ENCODE results near the gene RAD23A. TPM values are rescaled to one million over a fixed set of nuclear protein-coding genes. Genes with fewer than 3 reads are reported as not detected.

The RAD23A gene
- total RNA-seq, 1 donor from 2014 or later: 62.1 TPM

DNA sequence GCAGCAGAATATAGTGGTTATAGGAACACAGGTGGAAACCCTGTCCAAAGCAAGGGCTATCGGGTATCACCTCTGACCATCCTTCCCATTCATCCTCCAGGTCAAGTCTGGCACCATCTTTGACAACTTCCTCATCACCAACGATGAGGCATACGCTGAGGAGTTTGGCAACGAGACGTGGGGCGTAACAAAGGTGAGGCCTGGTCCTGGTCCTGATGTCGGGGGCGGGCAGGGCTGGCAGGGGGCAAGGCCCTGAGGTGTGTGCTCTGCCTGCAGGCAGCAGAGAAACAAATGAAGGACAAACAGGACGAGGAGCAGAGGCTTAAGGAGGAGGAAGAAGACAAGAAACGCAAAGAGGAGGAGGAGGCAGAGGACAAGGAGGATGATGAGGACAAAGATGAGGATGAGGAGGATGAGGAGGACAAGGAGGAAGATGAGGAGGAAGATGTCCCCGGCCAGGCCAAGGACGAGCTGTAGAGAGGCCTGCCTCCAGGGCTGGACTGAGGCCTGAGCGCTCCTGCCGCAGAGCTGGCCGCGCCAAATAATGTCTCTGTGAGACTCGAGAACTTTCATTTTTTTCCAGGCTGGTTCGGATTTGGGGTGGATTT, 2.1 kb upstream of the RAD23A start:
- peaks cover 18% of the 10 kb centered on the region for H3K9me3 Mint-ChIP-seq (ENCODE audit: unreplicated experiment)
- H3K27me3 Mint-ChIP-seq (ENCODE audit: unreplicated experiment): peaks cover 22% of the 10 kb centered on the region
- peak overlapping the region; percentile 12 for H3K4me3 Mint-ChIP-seq (ENCODE audit: unreplicated experiment)
- DNase-seq: no peak
- H3K27ac Mint-ChIP-seq (ENCODE audit: unreplicated experiment): peak overlapping the region; percentile 73
- peaks cover 22% of the 10 kb centered on the region for H3K4me1 Mint-ChIP-seq (ENCODE audit: low read depth, unreplicated experiment)
- no peak for TF ChIP-seq CTCF (IDR thresholded peaks at IDR 0.05; ENCODE audit: partially characterized antibody, unreplicated experiment)
- H3K36me3 Mint-ChIP-seq (ENCODE audit: unreplicated experiment): no peaks in the 10 kb centered on the region

- Mint-ChIP-seq H3K27ac (ENCODE audit: unreplicated experiment) (peak overlapping the region; percentile 38), H3K4me3 (ENCODE audit: unreplicated experiment) (no peak overlapping the region), H3K4me1 (ENCODE audit: low read depth, unreplicated experiment) (peaks cover 22% of the 10 kb centered on the region), H3K9me3 (ENCODE audit: unreplicated experiment) (peaks cover 16% of the 10 kb centered on the region), H3K27me3 (ENCODE audit: unreplicated experiment) (peaks cover 19% of the 10 kb centered on the region), H3K36me3 (ENCODE audit: unreplicated experiment) (no peaks in the 10 kb centered on the region)
- TF ChIP-seq CTCF (IDR thresholded peaks at IDR 0.05; ENCODE audit: partially characterized antibody, unreplicated experiment): no peak
- no peak for DNase-seq
Measured at GRCh38 chr19:12944104-12944674, 1.5 kb upstream of the RAD23A start.

GRCh38 chr19:12946092-12946721, 545 bp downstream of the RAD23A start:
- Mint-ChIP-seq H3K27me3 (ENCODE audit: unreplicated experiment) (peaks cover 14% of the 10 kb centered on the region), H3K9me3 (ENCODE audit: unreplicated experiment) (peaks cover 19% of the 10 kb centered on the region), H3K4me3 (ENCODE audit: unreplicated experiment) (peak overlapping the region; percentile 92), H3K36me3 (ENCODE audit: unreplicated experiment) (no peaks in the 10 kb centered on the region), H3K27ac (ENCODE audit: unreplicated experiment) (peak overlapping the region; percentile 82), H3K4me1 (ENCODE audit: low read depth, unreplicated experiment) (peaks cover 12% of the 10 kb centered on the region)
- TF ChIP-seq CTCF (IDR thresholded peaks at IDR 0.05; ENCODE audit: partially characterized antibody, unreplicated experiment): no peak
- DNase-seq: peak; percentile 79

DNA sequence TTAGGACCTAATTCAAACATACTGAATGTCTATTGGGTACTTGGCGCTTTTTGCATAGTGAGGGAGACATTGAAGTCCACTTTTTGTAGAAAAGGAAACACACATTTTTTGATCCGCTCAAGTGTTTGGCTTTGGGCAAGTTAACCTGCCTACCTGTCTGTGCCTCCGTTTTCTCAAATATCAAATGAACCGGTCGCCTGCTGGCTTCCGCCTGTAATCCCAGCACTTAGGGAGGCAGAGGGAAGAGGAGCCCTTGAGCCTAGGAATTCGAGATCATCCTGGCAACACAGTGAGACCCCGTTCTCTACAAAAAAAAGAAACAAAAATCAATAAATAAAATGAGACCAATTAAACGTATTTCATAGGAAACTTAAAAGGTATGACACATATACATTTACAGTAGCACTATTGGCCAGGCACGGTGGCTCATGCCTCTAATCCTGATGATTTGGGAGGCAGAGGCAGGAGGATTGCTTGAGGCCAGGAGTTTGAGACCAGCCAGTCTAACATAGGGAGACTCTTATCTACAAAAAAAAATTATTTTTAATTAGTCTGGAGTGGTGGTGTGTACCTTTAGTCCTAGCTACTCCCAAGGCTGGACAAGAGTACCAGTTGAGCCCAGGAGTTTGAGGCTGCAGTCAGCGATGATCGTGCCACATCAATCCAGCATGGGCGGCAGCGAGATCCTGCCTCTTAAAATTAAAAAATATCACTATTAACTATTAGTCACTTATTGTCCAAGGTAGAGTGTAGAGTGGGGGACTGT, 1.3 kb downstream of the RAD23A start:
- TF ChIP-seq CTCF (IDR thresholded peaks at IDR 0.05; ENCODE audit: partially characterized antibody, unreplicated experiment): no peak
- peak overlapping the region; percentile 82 for H3K27ac Mint-ChIP-seq (ENCODE audit: unreplicated experiment)
- H3K36me3 Mint-ChIP-seq (ENCODE audit: unreplicated experiment): no peaks in the 10 kb centered on the region
- no peak for DNase-seq
- peaks cover 21% of the 10 kb centered on the region for H3K9me3 Mint-ChIP-seq (ENCODE audit: unreplicated experiment)
- peak overlapping the region; percentile 92 for H3K4me3 Mint-ChIP-seq (ENCODE audit: unreplicated experiment)
- H3K27me3 Mint-ChIP-seq (ENCODE audit: unreplicated experiment): peaks cover 17% of the 10 kb centered on the region
- peaks cover 12% of the 10 kb centered on the region for H3K4me1 Mint-ChIP-seq (ENCODE audit: low read depth, unreplicated experiment)

Measured in glutamatergic neuron (in vitro differentiated cells).